SH-SY5Y (cell line): ENCODE results near the gene CTBP1.

Experiments
- GATA2 ChIP-seq: IDR thresholded peaks from 2 replicates; pipeline ENCODE4 v1.6.1; 2011; ENCODE audit warnings: mild to moderate bottlenecking, low read depth, low read length
- GATA3 ChIP-seq: IDR thresholded peaks from 2 replicates; pipeline ENCODE4 v1.6.1; 2011; ENCODE audit warnings: low read depth, mild to moderate bottlenecking, low read length, moderate library complexity

CTBP1 gene

GRCh38 chr4:1191621-1192020, 57.3 kb downstream of the CTBP1 start:
- TF ChIP-seq GATA3, result no peak
- TF ChIP-seq GATA2, result no peak

GRCh38 chr4:1187182-1187581, 61.7 kb downstream of the CTBP1 start:
- TF ChIP-seq GATA2 (no peak), GATA3 (no peak)

- no peak for TF ChIP-seq GATA2
- no peak for TF ChIP-seq GATA3
These were observed 64.8 kb downstream of the CTBP1 start for GRCh38 chr4:1183985-1184773.

DNA sequence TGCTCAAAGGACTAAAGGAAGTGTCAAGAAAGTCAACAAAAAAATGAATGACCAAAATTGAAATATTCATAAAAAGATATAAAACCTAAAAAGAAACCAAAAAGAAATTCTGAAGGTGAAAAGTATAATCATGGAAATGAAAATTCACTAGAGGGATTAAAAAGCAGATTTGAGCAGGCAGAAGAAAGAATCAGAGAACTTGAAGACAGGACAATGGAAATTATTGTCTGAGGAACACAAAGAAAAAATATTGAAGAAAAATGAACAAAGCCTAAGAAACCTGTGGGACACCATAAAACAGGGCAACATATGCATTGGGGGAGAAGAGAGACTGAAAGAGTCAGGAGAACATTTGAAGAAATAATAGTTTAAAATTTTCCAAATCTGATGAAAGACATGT, 66.6 kb downstream of the CTBP1 start:
- no peak for TF ChIP-seq GATA3
- no peak for TF ChIP-seq GATA2

DNA sequence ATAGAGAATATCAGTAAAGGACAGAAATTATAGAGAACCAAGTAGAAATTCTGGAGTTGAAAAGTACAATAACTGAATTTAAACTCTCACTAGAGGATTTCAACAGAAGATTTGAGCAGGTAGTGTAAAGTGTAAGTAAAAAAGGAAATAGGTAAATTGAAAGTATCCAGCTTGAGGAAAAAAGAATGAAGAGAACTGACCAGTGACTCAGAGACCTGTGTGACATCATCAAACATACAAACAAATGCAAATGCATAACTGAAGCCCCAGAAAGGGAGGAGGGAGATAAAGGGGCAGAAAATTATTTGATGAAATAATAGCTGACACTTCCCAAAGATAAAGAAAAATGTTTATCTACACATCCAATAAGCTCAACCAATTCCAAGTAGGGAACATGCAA, 68.3 kb downstream of the CTBP1 start:
- TF ChIP-seq GATA2 (no peak), GATA3 (no peak)

GRCh38 chr4:1179976-1180375, 69.0 kb downstream of the CTBP1 start:
- TF ChIP-seq GATA3, result no peak
- no peak for TF ChIP-seq GATA2

DNA sequence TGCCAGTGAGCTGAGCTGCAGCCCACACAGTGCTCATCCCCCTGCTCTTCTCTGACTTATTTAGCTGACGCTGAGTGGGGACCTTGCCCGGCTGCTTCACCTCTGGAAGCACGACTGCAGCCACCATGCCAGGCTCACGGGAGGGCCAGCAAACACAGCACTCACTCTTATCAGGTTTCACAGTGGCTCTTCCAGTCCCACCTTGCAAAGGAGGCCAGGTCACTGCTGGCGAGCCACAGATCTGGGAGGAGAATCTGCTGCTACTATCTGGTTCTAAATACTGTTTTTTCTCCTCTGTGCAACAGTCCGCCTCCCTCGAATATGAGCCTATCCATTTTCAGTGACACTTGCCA, 69.9 kb downstream of the CTBP1 start:
- no peak for TF ChIP-seq GATA2

- no peak for TF ChIP-seq GATA3
These were observed 70.4 kb downstream of the CTBP1 start for GRCh38 chr4:1178300-1179088.

GRCh38 chr4:1177274-1178141, 71.4 kb downstream of the CTBP1 start:
- TF ChIP-seq GATA3, result no peak
- no peak for TF ChIP-seq GATA2

DNA sequence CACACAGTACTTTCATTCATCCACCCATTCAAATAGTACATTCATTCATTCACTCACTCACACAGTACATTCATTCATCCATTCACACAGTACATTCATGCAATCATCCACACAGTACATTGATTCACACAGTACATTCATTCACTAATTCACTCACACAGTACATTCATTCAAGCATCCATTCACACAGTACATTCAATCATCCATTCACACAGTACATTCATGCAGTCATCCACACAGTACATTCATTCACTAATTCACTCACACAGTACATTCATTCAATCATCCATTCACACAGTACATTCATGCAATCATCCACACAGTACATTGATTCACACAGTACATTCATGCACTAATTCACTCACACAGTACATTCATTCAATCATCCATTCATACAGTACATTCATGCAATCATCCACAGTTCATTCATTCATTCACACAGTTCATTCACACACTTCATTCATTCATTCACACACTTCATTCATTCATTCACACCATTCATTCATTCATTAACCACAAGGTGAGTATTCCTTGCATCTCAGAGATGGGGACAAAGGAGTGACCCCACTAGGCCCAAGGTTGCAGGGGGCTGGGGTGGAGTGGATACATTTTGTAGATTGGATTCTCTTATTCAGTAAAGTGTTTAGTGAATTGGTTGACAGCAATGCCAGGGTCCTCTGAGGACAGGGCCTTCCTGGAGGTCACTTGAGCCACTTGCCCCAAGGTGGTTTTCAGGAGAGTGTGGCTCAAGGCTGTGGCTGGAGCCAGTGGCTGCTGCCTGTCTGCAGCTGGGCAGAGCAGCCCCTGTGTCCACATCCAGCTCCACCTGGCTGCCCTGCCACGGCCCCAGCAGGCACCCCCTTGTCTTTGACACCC, 72.3 kb downstream of the CTBP1 start:
- TF ChIP-seq GATA3 (no peak), GATA2 (no peak)

GRCh38 chr4:1175635-1176229, 73.2 kb downstream of the CTBP1 start:
- TF ChIP-seq GATA2 (no peak), GATA3 (no peak)

DNA sequence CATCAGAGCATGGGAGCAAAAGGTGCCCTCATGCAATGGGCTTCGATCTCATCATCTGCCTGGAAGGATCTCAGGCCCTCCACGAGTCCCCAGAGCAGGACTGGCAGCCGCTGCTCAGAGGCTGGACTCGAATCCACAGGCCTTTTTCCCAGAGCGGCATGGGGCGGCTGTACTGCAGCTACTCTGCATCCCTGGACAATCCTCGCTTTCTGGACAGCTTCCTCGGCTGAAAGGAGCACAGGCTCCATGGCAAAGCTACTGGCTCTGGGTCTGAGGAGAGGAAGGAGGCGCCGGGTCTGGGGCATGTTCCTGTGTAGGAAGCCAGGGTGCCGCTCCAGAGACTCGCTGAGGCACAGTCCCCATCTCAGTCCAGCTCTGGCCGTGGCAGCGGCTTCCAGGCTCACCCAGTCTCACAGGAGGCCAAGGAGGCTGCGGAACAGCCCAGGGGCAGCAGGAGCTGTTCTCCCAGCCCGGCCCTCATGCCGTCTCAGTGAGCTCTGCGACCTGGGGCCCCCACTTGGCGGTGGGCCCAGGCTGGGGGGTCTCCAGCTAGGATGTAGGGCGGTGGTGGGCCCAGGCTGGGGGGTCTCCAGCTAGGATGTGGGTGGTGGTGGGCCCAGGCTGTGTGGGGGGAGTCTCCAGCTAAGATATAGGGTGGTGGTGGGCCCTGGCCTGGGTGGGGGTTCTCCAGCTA, 73.8 kb downstream of the CTBP1 start:
- TF ChIP-seq GATA3 (no peak), GATA2 (no peak)
